HEK293T (cell line): ENCODE data around the gene LCMT1.

Experiments
- CTCF ChIA-PET: fragments of 350-600 bp; formaldehyde crosslinking; extraction: SDS; loops from one replicate; lab custom pipeline; 2021; ENCODE audit warnings: antibody characterized with exemption, inconsistent platforms; lab: Yijun Ruan, JAX
- POLR2A ChIA-PET: fragments of 350-600 bp; formaldehyde crosslinking; extraction: SDS; loops from one replicate; lab custom pipeline; 2020; ENCODE audit warnings: antibody characterized with exemption, inconsistent platforms; lab: Yijun Ruan, JAX
- DNase-seq: peaks from one replicate; pipeline ENCODE4 v3.0.0; 2012; ENCODE audit warnings: mixed read lengths; ENCODE audit errors: extremely low spot score
- ARNT ChIP-seq: fragments of 450-650 bp; IDR thresholded peaks from 2 replicates; pipeline ENCODE4 v1.6.1; 2017; ENCODE audit warnings: mild to moderate bottlenecking
- BHLHE40 ChIP-seq: fragments of 450-650 bp; IDR thresholded peaks from 2 replicates; pipeline ENCODE4 v1.6.1; 2016; ENCODE audit warnings: mild to moderate bottlenecking, moderate library complexity, borderline replicate concordance
- CTBP1 ChIP-seq: fragments of 450-650 bp; IDR thresholded peaks from 2 replicates; pipeline ENCODE4 v1.6.1; 2016; ENCODE audit warnings: borderline replicate concordance
- ELF4 ChIP-seq: fragments of 450-650 bp; IDR thresholded peaks from 2 replicates; pipeline ENCODE4 v1.6.1; 2017; ENCODE audit warnings: antibody characterized with exemption
- FOXA1 ChIP-seq: fragments of 450-650 bp; IDR thresholded peaks from 2 replicates; pipeline ENCODE4 v1.6.1; 2016; ENCODE audit warnings: mild to moderate bottlenecking
- FOXK2 ChIP-seq: fragments of 450-650 bp; IDR thresholded peaks from 2 replicates; pipeline ENCODE4 v1.6.1; 2016; ENCODE audit warnings: mild to moderate bottlenecking
- FOXM1 ChIP-seq: fragments of 450-650 bp; IDR thresholded peaks from 2 replicates; pipeline ENCODE4 v1.6.1; 2017; ENCODE audit warnings: mild to moderate bottlenecking, borderline replicate concordance
- HDGF ChIP-seq: fragments of 450-650 bp; IDR thresholded peaks from 2 replicates; pipeline ENCODE4 v1.6.1; 2017; ENCODE audit warnings: antibody characterized with exemption, borderline replicate concordance
- L3MBTL2 ChIP-seq: fragments of 450-650 bp; conservative IDR thresholded peaks from 2 replicates; pipeline ENCODE4 v1.6.1; 2016; ENCODE audit warnings: mild to moderate bottlenecking
- LEF1 ChIP-seq: fragments of 450-650 bp; IDR thresholded peaks from 2 replicates; pipeline ENCODE4 v1.6.1; 2017; ENCODE audit warnings: mild to moderate bottlenecking, borderline replicate concordance
- NFRKB ChIP-seq: fragments of 450-650 bp; IDR thresholded peaks from 2 replicates; pipeline ENCODE4 v1.6.1; 2016; ENCODE audit warnings: mild to moderate bottlenecking, moderate library complexity
- SP1 ChIP-seq: fragments of 450-650 bp; IDR thresholded peaks from 2 replicates; pipeline ENCODE4 v1.6.1; 2017
- SUZ12 ChIP-seq: fragments of 450-650 bp; IDR thresholded peaks from 2 replicates; pipeline ENCODE4 v1.6.1; 2016; ENCODE audit warnings: mild to moderate bottlenecking
- TARDBP ChIP-seq: fragments of 450-650 bp; IDR thresholded peaks from 2 replicates; pipeline ENCODE4 v1.6.1; 2016
- ZNF384 ChIP-seq: fragments of 450-650 bp; IDR thresholded peaks from 2 replicates; pipeline ENCODE4 v1.6.1; 2016
- TF ChIP-seq, protein P1 (sequence below): fragments of 450-650 bp; IDR thresholded peaks from 2 replicates; pipeline ENCODE4 v1.6.1; 2016

LCMT1 gene

DNA sequence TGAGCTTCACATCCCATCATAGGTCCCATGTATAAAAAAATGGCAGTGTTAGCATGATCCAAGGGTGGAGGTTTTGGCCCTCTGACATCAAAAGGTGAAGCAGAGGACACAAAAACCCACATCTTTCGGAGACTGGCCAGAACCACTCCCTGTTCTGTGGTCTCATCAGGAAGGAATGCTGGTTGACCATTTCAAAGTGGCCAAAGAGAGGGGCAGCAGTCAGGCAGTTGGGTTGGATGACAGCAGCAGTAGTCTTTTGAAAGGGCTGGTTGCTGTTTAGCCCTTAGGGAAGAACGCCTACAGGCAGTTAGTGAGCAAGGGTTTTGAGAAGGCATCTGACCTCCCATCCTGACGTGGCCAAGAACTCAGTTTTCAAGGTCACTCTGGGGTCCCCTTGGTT, 40.5 kb downstream of the LCMT1 start:
- no peak for DNase-seq
- ChIA-PET POLR2A (interaction anchor here (0.7 kb wide), 1 partner anchor 41 kb away, joined by 3 read pairs; the partner anchor contains the start of gene LCMT1), CTCF (no interaction called here)
- TF ChIP-seq ZNF384 (no peak), LEF1 (no peak), BHLHE40 (no peak), TARDBP (no peak), L3MBTL2 (no peak), SP1 (no peak), ELF4 (no peak), CTBP1 (no peak), FOXM1 (no peak), SUZ12 (no peak), NFRKB (no peak), HDGF (no peak), ARNT (no peak), FOXA1 (no peak), FOXK2 (no peak)
- TF ChIP-seq, protein P1, sequence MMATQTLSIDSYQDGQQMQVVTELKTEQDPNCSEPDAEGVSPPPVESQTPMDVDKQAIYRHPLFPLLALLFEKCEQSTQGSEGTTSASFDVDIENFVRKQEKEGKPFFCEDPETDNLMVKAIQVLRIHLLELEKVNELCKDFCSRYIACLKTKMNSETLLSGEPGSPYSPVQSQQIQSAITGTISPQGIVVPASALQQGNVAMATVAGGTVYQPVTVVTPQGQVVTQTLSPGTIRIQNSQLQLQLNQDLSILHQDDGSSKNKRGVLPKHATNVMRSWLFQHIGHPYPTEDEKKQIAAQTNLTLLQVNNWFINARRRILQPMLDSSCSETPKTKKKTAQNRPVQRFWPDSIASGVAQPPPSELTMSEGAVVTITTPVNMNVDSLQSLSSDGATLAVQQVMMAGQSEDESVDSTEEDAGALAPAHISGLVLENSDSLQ, result no peak

DNA sequence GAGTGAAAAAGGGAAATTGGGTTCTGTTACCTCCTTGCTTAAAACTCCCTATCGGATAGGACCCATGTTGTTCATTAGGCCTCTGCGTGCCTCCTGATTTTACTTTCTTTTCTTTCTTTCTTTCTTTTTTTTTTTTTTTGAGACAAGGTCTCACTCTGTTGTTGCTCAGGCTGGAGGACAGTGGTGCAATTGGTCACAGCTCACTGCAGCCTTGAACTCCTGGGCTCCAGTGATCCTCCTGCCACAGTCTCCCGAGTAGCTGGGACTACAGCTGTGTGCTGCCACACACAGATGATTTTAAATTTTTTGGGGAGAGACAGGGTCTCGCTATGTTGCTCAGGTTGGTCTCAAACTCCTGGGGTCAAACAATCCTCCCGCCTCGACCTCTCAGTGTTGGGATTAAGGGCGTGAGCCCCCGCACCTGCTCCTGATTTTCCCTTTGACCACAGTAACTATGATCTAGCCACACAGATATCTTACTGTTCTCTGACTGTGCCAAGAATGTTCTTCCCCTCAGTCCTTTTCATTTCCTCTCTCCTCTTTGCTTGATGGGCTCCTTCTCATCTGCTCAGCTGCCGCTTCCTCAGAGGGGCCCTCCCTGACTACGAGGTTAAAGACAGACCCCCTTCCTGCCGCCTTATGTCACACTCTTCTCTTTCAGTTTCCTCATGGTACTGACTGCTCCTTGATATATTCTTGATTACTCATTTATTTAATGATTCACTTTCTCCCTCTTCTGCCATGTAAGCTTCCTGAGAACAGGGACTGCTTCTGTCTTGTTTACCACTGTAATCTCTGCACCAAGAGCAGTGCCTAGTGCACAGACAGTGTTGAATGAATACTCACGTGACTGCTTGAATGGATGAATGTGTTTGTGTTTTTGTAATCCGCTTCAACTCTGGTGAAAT, 44.3 kb downstream of the LCMT1 start:
- no peak for DNase-seq
- ChIA-PET CTCF (interaction anchor here (0.6 kb wide), 1 partner anchor 63 kb away, joined by 4 read pairs; no protein-coding TSS in a partner anchor), POLR2A (interaction anchor here (0.5 kb wide), 1 partner anchor 614 kb away, joined by 3 read pairs; no protein-coding TSS in a partner anchor)
- TF ChIP-seq HDGF (no peak), ARNT (no peak), BHLHE40 (no peak)

DNA sequence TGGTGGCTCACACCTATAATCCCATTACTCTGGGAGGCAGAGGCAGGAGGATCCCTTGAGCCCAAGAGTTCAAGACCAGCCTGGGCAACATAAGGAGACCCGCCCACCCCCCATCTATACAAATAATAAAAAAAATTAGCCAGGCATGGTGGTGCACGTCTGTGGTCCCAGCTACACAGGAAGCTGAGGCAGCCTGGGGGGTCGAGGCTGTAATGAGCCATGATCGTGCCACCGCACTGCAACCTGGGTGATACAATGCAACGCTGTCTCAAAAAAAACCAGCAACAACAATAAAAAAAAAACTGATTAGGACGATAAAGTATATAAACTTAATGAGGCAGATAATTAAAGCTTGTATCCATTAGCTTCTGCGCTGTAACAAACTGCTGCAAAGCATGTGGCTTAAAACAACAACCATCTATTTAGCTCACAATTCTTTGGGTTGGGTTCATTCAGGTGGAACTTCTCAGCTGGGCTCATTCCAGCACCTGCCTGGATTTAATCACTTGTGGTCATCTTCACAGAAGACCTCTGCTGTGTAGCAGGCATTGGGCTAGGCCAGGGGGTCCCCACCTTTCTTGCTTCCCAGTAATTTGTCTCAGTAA, 45.8 kb downstream of the LCMT1 start:
- TF ChIP-seq TARDBP (no peak), NFRKB (no peak), FOXK2 (no peak), ARNT (no peak), ZNF384 (no peak), LEF1 (no peak), HDGF (no peak), SP1 (no peak), SUZ12 (no peak), FOXM1 (no peak), L3MBTL2 (no peak), BHLHE40 (no peak), CTBP1 (no peak), FOXA1 (no peak), ELF4 (no peak)
- TF ChIP-seq, protein P1, result no peak
- ChIA-PET CTCF (interaction anchor here (1.1 kb wide), 1 partner anchor 10 kb away, joined by 5 read pairs; no protein-coding TSS in a partner anchor), POLR2A (no interaction called here)
- DNase-seq, result no peak

DNA sequence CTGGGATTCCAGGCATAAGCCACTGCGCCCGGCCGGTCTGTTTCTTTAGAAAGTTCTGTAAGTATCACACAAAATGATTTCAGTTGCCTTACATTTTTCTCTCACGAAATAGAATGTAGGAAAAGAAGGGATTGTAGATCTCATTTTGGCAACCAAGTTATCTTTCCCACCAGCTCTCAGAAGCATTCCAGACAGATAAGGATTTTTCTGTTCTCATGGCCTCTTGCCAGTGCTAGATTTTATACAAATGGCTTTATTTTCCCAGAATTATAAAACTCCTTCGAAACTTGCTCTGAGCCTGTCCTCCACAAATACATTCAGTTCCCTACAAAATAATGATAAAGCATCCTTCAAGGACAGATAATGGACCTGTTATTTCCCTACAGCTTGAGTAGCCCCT, 46.9 kb downstream of the LCMT1 start:
- POLR2A ChIA-PET, result no interaction called here

More for the DNA sequence above, 46.9 kb downstream of the LCMT1 start:
- DNase-seq, result no peak
- no peak for TF ChIP-seq NFRKB
- no peak for TF ChIP-seq ELF4
- TF ChIP-seq ARNT, result no peak
- no peak for TF ChIP-seq SUZ12
- no peak for TF ChIP-seq HDGF
- no peak for TF ChIP-seq TARDBP
- TF ChIP-seq FOXM1, result no peak
- TF ChIP-seq SP1, result no peak
- TF ChIP-seq, protein P1, result no peak
- TF ChIP-seq CTBP1, result no peak
- no peak for TF ChIP-seq FOXK2
- TF ChIP-seq BHLHE40, result no peak
- TF ChIP-seq L3MBTL2, result no peak
- no peak for TF ChIP-seq FOXA1
- no peak for TF ChIP-seq ZNF384
- no peak for TF ChIP-seq LEF1
- CTCF ChIA-PET, result interaction anchor here (1.1 kb wide), 1 partner anchor 11 kb away, joined by 5 read pairs; no protein-coding TSS in a partner anchor
